Measurements from ENCODE around the gene BACH2.
"Not testable (repeated sequence)": the region's sequence is repeated elsewhere in the genome, so short reads cannot be mapped to it uniquely, and the experiment has no call there.

The BACH2 gene

DNA sequence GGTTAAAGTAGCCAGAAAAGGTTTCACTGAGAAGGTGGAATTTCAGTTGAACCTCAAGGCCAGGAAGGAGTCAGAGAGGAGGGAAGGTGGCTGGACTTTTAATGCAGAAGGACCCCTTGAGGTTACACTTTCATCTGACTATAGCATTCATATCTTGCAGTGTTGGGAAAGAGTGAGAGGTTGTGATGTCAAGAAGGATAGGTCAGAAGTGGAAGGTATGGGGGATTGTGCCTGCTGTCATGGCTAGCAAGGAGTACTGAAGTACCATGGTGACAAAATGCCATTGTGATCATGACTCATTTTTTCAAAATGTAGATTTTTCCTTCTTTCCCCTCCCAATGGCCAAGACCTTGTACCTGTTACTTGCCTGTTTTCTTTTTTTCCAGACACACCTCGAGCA, 5.2 kb upstream of the BACH2 start:
- no peak for DNase-seq (ENCODE audit: low spot score)

DNA sequence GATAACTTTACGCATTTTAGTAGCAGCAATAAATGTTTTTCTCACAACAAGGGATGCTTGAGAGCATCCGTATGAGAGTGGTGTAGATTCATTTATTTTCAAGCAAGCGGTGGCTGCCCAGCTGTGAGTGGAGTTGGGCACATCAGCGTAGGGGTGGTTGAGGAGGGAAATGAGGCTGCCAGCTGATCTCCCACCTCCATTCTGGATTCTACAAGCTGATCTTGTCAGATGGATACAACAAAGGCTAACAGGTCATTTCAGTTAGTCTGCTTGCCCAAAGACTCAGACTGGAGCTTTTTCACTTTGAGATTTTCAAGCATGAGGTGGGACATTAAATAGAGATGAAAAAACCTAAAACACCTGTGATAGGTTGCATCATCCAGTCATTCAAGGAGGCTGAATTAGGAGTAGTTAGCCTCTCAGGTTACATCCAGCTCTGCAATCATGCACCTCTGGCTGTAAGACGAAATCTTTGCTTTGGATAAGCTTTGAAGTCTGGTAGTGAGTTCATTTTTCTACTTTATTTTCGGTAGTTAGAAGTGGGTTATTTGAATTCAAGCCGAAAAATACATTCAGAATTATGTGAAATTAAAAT, 1.9 kb upstream of the BACH2 start:
- no peak for DNase-seq (ENCODE audit: low spot score)

DNA sequence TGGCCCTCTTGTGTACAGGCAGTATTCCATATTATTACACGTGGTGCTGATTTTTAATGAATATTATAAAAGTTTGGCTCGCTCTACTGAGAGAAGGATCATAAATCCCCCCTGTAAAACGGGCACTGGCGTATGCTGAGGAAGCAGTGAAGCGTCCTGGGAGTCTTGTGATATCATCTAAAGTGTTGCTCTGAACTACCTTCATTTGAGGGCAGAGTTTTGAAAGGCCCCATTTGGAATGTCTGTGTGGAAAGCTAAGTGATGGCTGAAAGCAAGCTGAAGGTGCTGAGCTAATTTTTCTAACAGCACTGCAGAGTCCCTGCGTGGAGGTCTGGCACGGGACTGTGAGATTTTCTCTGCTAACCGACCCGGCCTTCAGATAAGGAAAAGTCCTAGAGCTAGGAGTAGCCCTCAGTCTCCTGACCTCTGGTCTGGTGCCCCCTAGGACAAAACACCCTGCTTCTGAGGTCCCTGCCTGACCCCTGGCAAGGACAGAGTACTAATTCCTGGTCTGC, 1.3 kb upstream of the BACH2 start:
- no peak for DNase-seq (ENCODE audit: low spot score)

DNA sequence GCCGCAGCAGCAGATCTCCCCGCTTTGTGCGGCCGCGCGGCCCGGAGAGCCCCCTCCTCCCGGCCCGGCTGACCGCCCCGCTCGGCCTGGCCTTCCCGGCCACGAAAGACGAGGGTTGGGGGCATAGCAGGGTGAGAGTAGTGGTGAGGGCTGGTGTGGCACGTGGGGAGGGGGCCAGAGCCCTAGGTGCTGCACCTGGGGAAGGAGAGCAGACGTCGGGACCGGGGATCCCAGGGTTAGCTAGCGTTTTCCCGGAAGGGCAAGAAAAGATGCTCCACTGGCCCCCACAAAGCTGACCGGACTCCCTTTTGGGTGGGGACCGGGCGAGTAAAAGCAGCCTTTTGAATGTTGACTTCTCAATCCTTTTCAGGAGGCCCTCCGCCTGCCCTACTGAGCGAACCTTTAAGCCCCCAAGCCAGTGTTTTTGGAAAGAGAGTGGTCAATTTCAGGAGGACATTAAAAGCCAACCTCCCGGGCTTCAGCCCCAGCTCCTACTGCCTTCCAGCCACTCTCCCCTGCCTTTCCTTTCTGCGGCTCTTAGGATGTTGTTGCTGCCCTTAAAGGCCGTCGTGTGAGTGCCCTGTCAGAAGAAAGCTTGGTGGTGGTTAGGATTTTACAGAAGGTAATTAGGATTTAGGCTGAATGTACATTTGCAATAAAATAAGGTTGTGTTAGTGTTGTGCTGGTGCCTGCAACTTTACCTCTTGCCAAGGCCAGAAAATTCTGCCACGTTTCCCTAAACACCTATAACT, 648 bp upstream of the BACH2 start:
- DNase-seq (ENCODE audit: low spot score): no peak

DNA sequence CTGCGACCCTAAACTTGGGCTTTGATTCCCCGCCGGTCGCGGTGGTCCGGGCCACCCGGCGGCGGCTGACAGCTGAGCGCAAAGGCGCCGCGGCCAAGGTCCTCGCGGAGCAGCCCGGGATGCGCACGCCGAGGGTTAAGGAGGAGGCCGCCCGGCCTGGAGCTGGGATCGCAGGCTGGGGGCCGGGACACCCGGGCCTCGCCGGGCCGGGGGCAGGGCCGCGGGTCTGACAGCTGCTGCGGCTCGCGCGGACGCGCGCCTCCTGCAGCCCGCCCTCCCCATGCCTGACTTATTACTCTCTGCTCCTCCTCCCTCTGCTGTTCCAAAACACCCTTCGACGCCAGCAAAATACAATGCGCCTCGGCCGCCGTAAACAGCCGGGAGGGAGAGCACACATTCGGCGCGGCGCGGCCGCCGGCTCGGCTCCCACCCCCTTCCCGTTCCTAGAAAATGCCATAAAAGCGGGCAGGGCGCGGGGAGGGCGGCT, 746 bp downstream of the BACH2 start:
- peak; percentile 60 for DNase-seq (ENCODE audit: low spot score)

DNA sequence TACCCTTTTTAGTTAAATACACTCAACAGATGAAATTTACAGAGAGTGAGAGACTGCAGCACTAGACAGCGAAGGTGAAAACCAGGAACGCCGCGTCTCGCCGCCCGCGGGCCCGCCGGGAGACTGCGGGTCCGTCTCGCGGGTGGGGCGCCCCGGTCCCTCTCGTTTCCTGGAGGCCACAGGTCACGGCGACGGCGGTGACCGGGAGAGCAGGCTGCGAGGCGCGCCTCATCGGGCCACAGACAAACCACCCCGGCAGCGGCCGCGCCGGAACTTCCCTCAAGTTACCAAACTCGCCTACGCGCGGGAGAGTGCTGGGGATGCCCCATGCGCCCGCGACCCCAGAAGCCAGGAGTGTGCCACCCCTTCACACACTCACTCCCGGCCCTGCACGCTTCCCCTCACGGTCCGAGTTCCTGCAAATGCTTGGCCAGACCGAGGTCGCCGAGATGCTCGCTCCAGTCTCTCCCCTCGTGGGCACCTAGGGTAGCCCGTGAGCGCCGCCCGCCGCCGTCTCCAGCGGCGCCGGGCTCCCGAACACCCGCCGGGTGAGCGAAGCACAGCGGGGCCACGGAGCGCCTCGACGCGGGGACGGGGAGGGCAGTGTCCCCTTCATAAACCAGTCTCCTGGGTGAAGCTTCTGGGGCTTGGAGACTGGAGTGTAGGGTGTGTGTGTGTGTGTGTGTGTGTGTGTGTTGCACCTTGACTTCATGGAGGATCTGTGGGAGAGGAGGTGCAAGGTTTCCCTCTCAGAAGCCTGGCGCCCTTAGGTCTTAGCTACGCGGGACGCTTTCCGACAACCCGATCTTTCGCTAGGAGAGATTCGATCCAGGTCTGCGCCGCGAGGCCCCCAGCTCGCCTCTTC, 1.4 kb downstream of the BACH2 start:
- peak; percentile 50 for DNase-seq (ENCODE audit: low spot score)

DNA sequence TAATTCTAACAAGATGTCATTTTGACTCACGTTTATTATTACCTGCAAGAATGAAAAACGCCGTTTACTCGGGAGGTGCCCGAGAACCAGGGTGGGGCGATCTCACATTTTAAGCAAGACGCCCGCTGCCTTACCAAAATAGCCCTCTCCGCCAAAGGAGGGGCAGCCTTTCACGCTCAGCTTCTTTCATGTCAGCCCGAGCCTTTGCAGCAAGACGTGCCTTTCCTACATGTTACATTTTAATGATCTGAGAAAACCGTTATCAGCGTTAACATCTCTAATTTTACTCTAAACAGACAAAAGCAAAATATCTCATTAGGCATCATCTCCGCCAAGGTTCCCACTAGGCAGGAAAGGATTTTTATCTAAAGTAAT, 2.0 kb downstream of the BACH2 start:
- DNase-seq (ENCODE audit: low spot score): peak; percentile 54

DNA sequence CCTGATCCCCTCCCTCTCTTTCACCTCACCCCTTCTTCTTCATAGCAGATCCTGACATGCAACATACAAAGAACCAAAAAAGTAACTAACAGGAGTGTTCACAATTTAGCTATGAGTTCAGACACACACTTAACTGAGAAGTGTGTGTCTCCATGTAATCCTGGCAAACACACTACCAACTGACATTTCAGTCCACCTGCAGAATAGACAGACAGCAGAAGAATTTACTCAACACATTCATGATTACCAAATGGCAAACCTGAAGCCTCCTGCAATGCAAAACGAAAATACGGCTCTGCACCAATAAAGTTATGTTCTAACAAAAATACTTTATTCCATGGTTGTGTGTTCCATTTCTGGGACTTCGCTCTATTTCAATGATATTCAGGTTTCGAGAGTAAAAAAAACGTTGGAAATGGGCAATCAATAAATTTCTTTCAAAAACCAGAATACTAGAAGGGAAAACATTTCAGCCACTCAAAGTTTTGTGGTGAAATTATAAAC, 2.6 kb downstream of the BACH2 start:
- no peak for DNase-seq (ENCODE audit: low spot score)

DNA sequence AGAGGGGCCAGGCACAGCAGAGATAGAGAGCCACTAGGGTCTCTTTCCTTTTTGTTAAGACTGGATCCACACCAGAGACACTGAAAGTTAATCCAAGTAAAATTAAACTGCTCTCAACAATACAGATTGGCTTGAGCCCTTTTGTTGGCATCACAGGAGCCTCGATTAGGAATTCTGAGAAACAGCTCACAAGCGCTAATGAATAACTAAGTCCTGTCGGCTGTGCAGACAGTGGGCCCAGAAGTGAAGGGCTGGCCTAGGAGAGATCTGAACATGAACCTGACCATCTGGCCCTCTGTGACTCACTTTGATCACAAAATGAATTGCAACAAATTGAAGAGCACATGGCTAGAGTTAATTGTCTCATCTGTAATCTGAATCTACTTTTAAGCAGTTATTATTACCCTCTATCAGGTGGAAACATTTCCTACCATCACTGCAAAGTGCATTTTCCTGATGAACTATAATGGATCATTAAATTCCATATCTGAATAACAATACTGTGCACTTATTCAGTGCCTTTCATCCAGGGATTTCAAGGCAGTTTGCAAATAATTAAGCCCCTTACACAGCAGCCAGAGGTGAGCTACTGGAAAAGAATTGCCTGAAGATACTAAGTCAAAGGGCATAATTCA, 3.2 kb downstream of the BACH2 start:
- DNase-seq (ENCODE audit: low spot score): no peak

DNA sequence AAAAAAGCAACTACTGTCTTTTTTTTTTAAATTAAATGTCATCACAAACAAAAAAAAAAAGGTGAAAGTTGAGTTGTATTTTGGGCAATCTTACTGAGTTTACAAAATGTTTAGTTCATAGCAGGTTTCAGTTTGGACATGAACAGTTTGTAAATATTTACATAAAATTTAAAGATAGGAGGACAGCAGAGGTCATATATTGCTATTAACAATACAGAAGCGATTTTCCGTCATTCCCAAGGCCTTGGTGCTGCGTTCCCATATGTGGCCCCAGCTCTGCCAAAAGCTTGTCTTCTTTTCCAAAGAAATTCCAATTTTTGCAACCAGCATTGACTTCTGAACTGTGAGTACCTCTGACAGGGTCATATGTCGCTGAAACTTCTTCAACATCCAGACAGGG, 5.1 kb downstream of the BACH2 start:
- no peak for DNase-seq (ENCODE audit: low spot score)

DNA sequence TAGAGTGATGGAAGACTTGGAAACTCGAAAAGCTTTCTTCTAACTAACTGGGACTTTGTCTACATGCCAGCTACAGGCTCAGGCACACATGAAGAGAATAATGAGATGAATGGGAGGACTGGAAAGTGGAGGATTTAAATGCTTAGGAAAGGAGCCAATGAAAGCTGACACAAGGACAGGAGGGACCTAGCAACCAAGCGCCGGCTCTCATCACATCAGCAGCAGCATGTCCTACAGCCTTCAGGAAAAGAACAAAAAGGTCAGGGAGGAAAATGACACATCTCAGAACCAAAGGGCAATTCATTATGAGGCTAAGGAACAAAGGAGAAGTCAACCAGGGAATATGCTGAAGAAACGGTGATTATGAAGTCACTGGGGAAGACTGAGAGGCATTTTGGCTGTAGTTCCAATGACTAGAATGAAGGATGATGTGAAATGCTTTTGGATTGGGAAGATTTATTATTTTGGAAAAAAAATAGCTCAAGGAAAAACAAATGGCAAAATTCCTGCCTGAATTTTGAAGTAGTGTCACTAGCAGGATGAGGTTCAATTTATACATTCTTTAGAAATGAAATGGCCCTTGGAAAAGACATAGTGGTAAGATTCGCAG, 5.7 kb downstream of the BACH2 start:
- DNase-seq (ENCODE audit: low spot score): no peak

DNA sequence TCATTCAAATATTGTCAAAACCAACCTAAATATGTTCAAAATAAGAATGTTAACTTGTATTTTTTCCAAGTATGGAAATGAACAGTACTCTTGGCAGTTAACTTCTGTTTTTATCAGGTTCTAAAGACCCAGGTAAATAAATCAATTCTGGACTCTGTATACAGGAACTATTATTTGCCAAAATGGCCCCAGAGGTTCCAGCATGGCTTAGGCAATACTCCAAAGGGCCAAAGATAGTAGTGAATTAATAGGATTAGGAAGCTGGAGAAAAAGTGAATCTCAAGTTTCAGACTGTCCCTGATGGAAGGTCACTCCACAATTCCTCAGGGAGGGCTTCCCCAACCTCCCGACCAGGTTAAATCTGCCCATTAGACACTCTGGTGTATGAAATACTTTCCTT, 6.7 kb downstream of the BACH2 start:
- no peak for DNase-seq (ENCODE audit: low spot score)

DNA sequence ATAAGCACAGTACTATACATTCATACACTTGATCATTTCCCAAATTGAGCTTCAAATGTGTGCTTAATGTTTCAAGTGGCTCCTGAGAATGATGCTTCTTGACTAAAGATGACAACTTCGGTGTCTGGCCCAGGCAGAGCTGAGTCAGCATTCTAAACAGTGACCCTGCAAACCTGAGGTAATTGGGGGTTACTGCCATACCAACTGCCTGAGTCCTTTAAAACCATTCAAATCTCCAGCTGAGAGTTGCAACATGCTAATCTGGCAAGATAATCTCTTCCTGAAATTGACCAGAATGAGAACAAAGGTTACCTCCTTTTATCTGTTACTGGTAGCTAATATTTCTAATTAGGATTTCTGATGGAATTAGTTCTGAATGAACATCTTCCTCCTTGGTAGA, 8.2 kb downstream of the BACH2 start:
- DNase-seq (ENCODE audit: low spot score): no peak

DNA sequence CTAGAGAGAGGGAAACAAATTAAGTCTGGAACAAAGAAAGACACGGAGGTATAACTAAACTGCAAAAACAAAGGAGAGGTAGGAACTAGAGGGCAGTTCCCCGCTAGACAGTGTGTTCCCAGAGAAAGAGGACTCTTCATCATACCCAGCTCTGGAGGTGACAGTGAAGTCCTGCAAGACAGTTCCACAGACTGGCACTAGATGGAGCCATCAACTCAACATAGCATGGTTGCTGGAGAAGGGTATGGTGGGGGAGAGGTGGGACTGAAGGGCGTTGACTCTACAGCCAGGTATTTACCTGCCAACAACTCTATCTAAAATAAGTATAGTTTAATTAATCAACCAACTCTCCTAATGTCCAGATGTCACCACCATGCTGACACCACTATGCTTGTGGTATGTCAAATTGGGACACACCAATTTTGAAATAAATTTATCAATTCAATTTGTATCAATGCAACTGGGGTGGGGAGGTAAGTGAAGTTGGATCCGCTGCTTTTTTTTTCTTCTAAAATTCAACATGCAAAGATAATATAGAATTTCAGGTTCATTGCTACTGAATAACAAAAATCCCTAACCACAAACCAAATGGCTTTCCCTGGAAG, 9.7 kb downstream of the BACH2 start:
- DNase-seq (ENCODE audit: low spot score): peak; percentile 37

DNA sequence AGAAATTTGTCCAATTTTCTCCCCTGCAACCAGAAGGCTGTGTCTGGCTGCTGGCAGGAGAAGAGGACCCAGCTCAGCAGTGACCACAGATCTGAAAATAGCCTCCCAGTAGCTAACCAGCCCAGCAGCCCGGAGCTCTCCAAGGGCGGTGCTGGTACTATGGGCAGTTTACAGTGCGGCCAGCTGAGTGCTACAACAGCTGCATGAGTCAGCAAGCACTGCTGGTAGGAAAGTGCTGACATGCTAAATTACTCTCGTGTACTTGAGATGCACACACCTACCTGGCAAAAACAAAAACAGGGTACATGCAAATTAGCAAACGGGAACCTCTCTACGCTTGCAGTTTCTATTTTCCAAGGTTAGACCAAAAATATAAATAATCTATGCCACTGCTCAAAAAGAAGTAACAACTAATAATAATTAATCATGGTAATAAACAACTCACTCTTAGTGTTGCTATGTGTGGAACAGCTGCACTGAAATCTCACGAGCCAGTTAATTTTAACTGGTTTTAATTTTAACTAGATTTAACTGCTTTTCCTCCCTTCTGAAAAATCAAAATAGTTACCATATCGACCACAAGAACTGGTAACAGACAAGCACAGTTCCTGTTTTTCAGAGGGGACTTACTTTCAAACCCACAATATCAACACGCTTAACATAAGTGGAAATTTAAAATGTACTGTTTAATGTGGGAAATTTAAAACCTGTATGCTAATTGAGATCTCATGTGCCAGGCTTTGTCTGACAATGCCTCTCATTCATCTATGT, 10.8 kb downstream of the BACH2 start:
- peak; percentile 45 for DNase-seq (ENCODE audit: low spot score)

DNA sequence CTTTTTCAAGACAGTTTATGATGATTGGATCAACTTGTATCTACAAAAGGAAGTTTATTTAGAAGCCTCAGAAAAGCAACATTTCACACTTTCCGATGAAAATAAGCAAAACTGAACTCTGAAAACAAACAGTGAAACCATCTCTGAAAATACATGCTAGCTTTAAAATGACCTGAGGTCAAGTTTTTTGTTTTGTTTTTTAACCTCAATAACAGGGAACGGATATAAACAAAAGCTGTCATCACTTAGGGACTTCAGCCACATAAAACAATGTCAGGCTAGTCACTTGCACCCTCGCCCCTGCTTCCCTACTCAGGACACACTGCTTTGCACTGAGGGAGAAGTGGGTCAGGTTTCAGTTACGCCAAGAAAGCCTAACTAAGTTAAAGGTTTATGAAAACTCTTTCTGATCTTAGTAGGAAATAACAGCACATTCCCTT, 11.6 kb downstream of the BACH2 start:
- no peak for DNase-seq (ENCODE audit: low spot score)

DNA sequence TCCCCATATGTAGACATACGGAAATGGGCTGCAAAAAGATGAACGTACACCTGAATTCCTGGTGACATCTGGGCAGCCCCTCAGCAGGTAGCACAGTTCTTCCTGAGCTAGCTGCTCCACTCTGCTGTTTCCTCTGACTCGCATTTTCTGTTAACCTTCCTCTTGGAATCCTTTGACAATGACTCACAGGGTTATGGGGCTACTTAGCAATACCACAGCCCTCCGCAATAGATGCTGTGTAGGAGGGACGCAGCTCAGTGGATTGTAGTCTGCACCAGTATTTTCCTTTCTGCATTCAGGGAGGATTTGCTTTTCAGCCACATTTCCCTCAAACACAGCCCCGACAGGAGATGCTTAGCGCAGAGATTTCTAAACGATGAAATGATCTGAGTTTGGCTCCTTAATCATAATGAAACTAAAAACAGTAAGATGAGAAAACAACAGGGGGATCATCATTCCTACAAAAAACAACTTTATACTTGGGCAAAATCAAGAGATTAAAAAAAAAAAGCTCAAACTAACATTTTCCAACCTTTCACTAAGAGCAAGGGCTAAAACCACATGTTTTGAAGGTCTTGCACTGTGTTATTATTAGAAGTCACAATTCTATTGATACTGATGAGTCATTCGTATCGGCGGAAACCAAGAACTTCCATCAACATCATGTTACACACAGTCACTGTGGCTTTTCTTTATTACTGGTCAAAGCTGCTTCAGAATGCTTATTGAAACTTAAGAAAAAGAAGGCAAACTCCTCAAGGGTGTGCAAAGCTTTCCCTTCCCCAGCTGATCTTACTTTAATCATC, 12.2 kb downstream of the BACH2 start:
- DNase-seq (ENCODE audit: low spot score): peak; percentile 45

DNA sequence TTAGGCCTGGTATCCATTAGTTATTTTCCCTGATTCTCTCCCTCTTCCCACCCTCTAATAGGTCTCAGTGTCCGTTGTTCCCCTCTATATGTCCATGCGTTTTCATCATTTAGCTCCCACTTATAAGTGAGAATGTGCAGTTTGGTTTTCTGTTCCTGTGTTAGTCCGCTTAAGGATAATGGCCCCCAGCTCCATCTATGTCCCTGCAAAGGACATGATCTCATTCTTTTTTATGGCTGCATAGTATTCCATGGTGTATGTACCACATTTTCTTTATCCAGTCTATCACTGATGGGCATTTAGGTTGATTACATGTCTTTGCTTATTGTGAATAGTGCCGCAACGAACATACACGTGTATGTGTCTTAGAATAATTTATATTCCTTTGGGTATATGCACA, 14.4 kb downstream of the BACH2 start:
- DNase-seq (ENCODE audit: low spot score): not testable (repeated sequence)

DNA sequence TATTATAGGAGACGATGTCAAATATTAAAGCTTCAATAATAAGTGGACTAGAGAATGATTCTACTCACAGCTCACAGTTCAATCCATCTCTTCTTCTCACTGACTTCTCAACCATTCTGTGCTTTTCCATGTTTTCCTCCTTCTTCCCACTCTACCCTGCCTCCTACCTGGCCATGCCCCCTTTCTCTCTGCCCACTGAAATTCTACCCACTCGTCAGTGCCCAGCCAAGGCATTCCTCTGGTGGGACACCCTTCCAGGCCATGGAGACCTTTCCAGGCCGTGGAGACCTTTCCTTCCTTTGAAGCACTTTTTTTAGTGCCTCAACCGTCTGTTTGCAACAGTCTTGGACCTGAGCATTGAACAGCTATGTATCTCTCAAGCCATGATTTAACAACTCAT, 18.5 kb downstream of the BACH2 start:
- no peak for DNase-seq (ENCODE audit: low spot score)

All from CD4-positive, alpha-beta T cell treated with Interleukin-6 at 100 ng/mL for 8 hours (primary cell).